ENCODE results near the gene AP1M1.
A peak's percentile ranks its signal among the peaks of the same experiment; 100 is the strongest.

AP1M1 gene

GRCh38 chr19:16235811-16236652 is 38.3 kb downstream of the AP1M1 start:
- peaks cover 19% of the 10 kb centered on the region; the same call in 1 of the 2 replicates for H4K20me1 ChIP-seq
- H3K27ac ChIP-seq = no peak overlapping the region
- no peak overlapping the region for H3K4me2 ChIP-seq
- no peak for TF ChIP-seq Cebpa-rat (IDR thresholded peaks at IDR 0.05)
- H3K27me3 ChIP-seq = no peaks in the 10 kb centered on the region
- H3K4me1 ChIP-seq = peaks cover 44% of the 10 kb centered on the region
- no peak overlapping the region for H3K4me3 ChIP-seq
- H3K9me3 ChIP-seq = peaks cover 6% of the 10 kb centered on the region; the same call in 1 of the 2 replicates
- H3K36me3 ChIP-seq = peaks cover 63% of the 10 kb centered on the region
- no peak overlapping the region for H3K9ac ChIP-seq

- Histone ChIP-seq H3K4me3 (no peak overlapping the region), H3K9ac (no peak overlapping the region), H3K4me2 (no peak overlapping the region), H4K20me1 (no peaks in the 10 kb centered on the region), H3K4me1 (no peaks in the 10 kb centered on the region), H3K27me3 (no peaks in the 10 kb centered on the region), H3K36me3 (no peaks in the 10 kb centered on the region), H3K9me3 (no peaks in the 10 kb centered on the region), H3K27ac (no peak overlapping the region)
- no peak for TF ChIP-seq Cebpa-rat (IDR thresholded peaks at IDR 0.05)
Observed at GRCh38 chr19:16244091-16244490, 46.4 kb downstream of the AP1M1 start.

- Histone ChIP-seq H4K20me1 (no peaks in the 10 kb centered on the region), H3K27me3 (no peaks in the 10 kb centered on the region), H3K9me3 (no peaks in the 10 kb centered on the region), H3K4me2 (no peak overlapping the region), H3K4me3 (no peak overlapping the region), H3K36me3 (no peaks in the 10 kb centered on the region), H3K27ac (no peak overlapping the region), H3K4me1 (0 out of 2 replicates have a peak, but pooled peaks cover 3% of the 10 kb centered on the region), H3K9ac (no peak overlapping the region)
- no peak for TF ChIP-seq Cebpa-rat (IDR thresholded peaks at IDR 0.05)
Observed at GRCh38 chr19:16247353-16248182, 49.9 kb downstream of the AP1M1 start.

- Histone ChIP-seq H4K20me1 (no peaks in the 10 kb centered on the region), H3K9me3 (no peaks in the 10 kb centered on the region), H3K27ac (no peak overlapping the region), H3K4me1 (0 out of 2 replicates have a peak, but pooled peaks cover 5% of the 10 kb centered on the region), H3K27me3 (no peaks in the 10 kb centered on the region), H3K4me3 (no peak overlapping the region), H3K4me2 (no peak overlapping the region), H3K36me3 (no peaks in the 10 kb centered on the region), H3K9ac (no peak overlapping the region)
- no peak for TF ChIP-seq Cebpa-rat (IDR thresholded peaks at IDR 0.05)
Observed at GRCh38 chr19:16248380-16249023, 50.8 kb downstream of the AP1M1 start.

GRCh38 chr19:16249826-16250404 is 52.2 kb downstream of the AP1M1 start:
- Histone ChIP-seq H4K20me1 (no peaks in the 10 kb centered on the region), H3K9me3 (no peaks in the 10 kb centered on the region), H3K4me3 (no peak overlapping the region), H3K27me3 (no peaks in the 10 kb centered on the region), H3K27ac (no peak overlapping the region), H3K36me3 (no peaks in the 10 kb centered on the region), H3K9ac (no peak overlapping the region), H3K4me1 (peaks cover 10% of the 10 kb centered on the region; the same call in 1 of the 2 replicates), H3K4me2 (no peak overlapping the region)
- TF ChIP-seq Cebpa-rat (IDR thresholded peaks at IDR 0.05) = no peak

GRCh38 chr19:16252459-16253205 is 54.9 kb downstream of the AP1M1 start:
- no peak overlapping the region for H3K4me2 ChIP-seq
- peak overlapping the region; percentile 26; the same call in 1 of the 2 replicates for H3K27ac ChIP-seq
- H3K9ac ChIP-seq = no peak overlapping the region

GRCh38 chr19:16254851-16255408 is 57.2 kb downstream of the AP1M1 start:
- Histone ChIP-seq H4K20me1 (no peaks in the 10 kb centered on the region), H3K9me3 (no peaks in the 10 kb centered on the region), H3K36me3 (no peaks in the 10 kb centered on the region), H3K4me2 (no peak overlapping the region), H3K4me3 (no peak overlapping the region), H3K27ac (no peak overlapping the region), H3K27me3 (no peaks in the 10 kb centered on the region), H3K9ac (no peak overlapping the region), H3K4me1 (peaks cover 43% of the 10 kb centered on the region)
- TF ChIP-seq Cebpa-rat (IDR thresholded peaks at IDR 0.05) = no peak

More at GRCh38 chr19:16252459-16253205, 54.9 kb downstream of the AP1M1 start:
- Histone ChIP-seq H3K4me1 (peaks cover 20% of the 10 kb centered on the region), H3K27me3 (no peaks in the 10 kb centered on the region), H3K36me3 (no peaks in the 10 kb centered on the region), H3K4me3 (no peak overlapping the region), H3K9me3 (no peaks in the 10 kb centered on the region), H4K20me1 (no peaks in the 10 kb centered on the region)
- TF ChIP-seq Cebpa-rat (IDR thresholded peaks at IDR 0.05) = no peak

GRCh38 chr19:16257509-16258002 is 59.8 kb downstream of the AP1M1 start:
- Histone ChIP-seq H3K36me3 (no peaks in the 10 kb centered on the region), H3K4me1 (peaks cover 66% of the 10 kb centered on the region), H3K9ac (no peak overlapping the region), H3K27ac (peak overlapping the region; percentile 51; the same call in 1 of the 2 replicates), H3K9me3 (no peaks in the 10 kb centered on the region), H4K20me1 (no peaks in the 10 kb centered on the region), H3K27me3 (no peaks in the 10 kb centered on the region), H3K4me2 (no peak overlapping the region), H3K4me3 (no peak overlapping the region)
- TF ChIP-seq Cebpa-rat (IDR thresholded peaks at IDR 0.05) = no peak

Data from BLaER1 (cell line).